AG09309 (cell line): Measurements from ENCODE around the gene FOXP1.

ENCODE experiments used
- DNase-seq: peaks from one replicate; pipeline ENCODE4 v3.0.0-alpha.2; 2010; ENCODE audit warnings: low read depth
- H3K4me3 ChIP-seq: 2 replicates; pipeline ENCODE4 v1.5.1; 2011; ENCODE audit warnings: mild to moderate bottlenecking, low read depth, low read length, moderate library complexity; ENCODE audit not compliant: control insufficient read depth
- TF ChIP-seq, protein P1 (sequence below): IDR thresholded peaks from 2 replicates; pipeline ENCODE4 v1.5.1; 2011; ENCODE audit warnings: mild to moderate bottlenecking, low read depth, low read length, inconsistent platforms; ENCODE audit not compliant: insufficient read depth, control insufficient read depth; ENCODE audit errors: missing control alignments

Gene FOXP1

DNA sequence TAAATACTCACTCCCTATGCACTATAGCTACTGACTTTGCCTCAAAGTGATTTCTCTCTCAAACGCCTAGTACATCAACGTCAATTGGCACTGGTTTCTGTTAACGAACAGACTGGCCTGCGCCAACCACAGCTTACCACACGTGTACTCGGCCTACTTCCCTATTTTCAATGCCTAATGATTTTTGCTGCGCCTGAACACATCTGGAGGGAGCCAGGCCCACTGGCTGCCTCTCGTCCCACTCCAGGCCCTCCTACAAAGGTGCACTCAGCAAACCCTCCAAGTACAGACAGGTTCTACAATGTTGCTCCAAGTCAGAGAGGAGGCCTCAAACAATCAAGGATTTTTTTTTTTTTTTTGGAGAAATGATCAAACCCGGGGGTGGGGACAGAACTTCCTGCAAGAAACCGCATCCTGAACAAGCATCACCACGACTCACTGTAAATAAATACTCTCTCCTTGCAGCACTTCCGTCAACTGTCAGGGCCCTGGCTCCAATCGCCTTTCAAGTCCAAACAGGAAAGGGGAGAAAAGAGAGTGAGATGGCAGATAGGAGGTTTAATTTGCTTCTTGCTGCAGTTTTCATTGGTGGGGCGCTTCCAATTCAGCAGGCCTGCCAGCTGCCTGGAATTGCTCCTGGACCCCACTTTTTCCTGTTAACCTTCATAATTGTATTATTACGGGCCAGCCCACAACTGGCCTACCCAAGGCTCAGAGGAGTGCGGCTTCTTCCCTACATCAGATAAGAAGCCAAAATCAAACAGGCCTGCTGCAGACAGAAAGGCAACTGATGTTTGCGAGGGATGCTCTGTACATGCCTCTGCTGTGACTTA is 139.3 kb downstream of the FOXP1 start:
- TF ChIP-seq, protein P1, sequence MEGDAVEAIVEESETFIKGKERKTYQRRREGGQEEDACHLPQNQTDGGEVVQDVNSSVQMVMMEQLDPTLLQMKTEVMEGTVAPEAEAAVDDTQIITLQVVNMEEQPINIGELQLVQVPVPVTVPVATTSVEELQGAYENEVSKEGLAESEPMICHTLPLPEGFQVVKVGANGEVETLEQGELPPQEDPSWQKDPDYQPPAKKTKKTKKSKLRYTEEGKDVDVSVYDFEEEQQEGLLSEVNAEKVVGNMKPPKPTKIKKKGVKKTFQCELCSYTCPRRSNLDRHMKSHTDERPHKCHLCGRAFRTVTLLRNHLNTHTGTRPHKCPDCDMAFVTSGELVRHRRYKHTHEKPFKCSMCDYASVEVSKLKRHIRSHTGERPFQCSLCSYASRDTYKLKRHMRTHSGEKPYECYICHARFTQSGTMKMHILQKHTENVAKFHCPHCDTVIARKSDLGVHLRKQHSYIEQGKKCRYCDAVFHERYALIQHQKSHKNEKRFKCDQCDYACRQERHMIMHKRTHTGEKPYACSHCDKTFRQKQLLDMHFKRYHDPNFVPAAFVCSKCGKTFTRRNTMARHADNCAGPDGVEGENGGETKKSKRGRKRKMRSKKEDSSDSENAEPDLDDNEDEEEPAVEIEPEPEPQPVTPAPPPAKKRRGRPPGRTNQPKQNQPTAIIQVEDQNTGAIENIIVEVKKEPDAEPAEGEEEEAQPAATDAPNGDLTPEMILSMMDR: no peak
- no peak for DNase-seq
- H3K4me3 ChIP-seq: no peak overlapping the region

DNA sequence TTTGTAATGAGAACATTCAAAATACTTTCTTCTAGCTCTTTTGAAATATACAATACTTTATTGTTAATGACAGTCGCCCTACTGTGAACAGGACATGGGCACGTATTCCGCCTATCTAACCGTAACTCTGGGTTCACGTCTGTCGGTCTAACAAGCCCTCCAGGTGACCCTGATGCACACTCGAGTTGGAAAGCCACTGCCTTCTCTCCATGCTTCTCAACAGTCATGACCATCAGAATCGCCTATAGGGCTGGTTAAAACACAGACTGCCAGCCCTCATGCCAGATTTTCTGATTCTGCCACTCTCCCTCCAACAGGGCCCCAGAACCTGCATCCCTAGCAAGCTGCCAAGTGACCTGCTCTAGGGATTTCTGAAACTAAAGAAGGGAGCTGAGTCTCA is 140.2 kb downstream of the FOXP1 start:
- TF ChIP-seq, protein P1: no peak
- DNase-seq: no peak

GRCh38 chr3:71442652-71443042 is 140.9 kb downstream of the FOXP1 start:
- TF ChIP-seq, protein P1: no peak
- no peak for DNase-seq
- H3K4me3 ChIP-seq: no peak overlapping the region

More for the DNA sequence above, 140.2 kb downstream of the FOXP1 start:
- H3K4me3 ChIP-seq: no peak overlapping the region

DNA sequence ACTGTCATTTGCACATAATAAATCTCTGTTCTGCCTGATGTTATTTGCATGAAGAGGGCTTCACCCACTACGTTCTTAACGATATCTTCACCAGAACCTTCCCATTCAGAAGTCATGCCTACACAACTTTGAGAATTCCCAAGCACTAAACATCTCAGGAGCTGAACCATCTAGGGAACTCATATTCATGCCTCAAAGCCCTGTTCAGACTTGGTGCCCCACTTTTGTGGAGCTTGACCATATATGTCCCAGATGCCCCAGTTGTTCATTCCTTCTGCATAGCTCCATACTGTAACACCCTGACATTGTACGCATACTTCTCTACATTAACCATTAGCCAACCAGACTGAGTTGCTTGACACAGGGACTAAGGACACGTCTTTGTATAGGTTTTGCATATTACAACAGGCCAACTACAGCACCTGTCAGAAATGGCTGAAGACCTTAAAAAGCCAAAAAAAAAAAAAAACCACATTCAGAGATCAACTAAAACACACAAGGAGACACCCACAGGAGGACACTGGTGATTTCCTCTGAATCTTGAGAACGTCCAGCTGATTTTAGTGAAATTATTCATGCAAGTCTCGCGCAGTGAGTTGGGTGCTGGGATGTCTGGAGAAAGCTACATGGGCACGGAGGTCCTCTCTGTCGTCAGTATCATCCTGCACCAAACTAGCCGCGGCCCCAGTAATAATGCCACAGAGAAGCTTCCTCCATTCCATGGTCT is 141.4 kb downstream of the FOXP1 start:
- no peak overlapping the region for H3K4me3 ChIP-seq
- TF ChIP-seq, protein P1: no peak
- no peak for DNase-seq

DNA sequence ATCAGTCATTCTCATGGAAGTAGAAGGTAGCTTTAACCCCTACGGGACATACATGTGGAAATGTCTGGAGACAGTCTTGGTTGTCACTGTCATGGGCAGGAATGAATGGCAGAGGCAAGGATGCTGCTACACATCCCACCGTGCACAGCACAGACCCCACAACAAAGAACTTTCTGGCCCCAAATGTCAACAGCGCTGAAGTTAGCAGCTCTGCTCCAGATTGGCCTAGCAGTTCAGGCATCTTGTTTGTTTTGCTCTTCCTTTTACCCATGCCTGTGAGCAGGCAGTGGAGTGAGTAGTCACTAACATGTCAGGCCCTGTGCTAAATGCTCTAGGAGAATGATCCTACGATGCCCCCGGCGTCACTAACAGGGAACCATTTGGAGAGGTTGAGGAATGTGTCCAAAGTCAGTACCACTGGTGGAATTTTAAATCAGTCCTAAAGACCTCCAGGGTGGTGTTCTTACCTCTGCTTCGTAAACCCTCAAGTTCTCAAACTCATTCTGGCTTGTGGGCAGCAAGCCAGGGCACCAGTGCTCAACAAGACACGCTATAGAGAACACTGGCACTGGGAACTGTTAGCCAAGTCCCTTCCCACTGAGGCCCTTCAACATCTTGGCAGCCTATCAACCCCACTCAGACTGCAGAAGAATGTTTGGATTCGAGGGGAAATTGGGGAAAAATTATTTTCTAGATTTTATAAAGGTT is 142.2 kb downstream of the FOXP1 start:
- H3K4me3 ChIP-seq: no peak overlapping the region
- no peak for DNase-seq
- TF ChIP-seq, protein P1: no peak

- no peak overlapping the region for H3K4me3 ChIP-seq
- TF ChIP-seq, protein P1: no peak
- DNase-seq: no peak
These were observed 144.6 kb downstream of the FOXP1 start for GRCh38 chr3:71438904-71439303.
